Measurements from ENCODE around the gene SEC22A. TPM values are rescaled to one million over a fixed set of nuclear protein-coding genes. Genes with fewer than 3 reads are reported as not detected.

SEC22A gene
- total RNA-seq, 1 experiment from 2014 or later: 42.3 TPM

GRCh38 chr3:123244128-123244527, 42.4 kb downstream of the SEC22A start:
- in situ Hi-C loops (cut with HindIII; ENCODE audit: low pct_unique_long_range_greater_than_20kb, low sequenced_read_pairs): no loop called here
- DNase-seq (ENCODE audit: low read depth, low spot score): no peak

- DNase-seq (ENCODE audit: low read depth, low spot score): no peak
- in situ Hi-C loops (cut with HindIII; ENCODE audit: low pct_unique_long_range_greater_than_20kb, low sequenced_read_pairs): no loop called here
Measured at GRCh38 chr3:123246866-123247265, 45.1 kb downstream of the SEC22A start.

- in situ Hi-C loops (cut with HindIII; ENCODE audit: low pct_unique_long_range_greater_than_20kb, low sequenced_read_pairs): no loop called here
- DNase-seq (ENCODE audit: low read depth, low spot score): no peak
Measured at GRCh38 chr3:123256256-123256655, 54.5 kb downstream of the SEC22A start.

GRCh38 chr3:123258359-123258758, 56.6 kb downstream of the SEC22A start:
- DNase-seq (ENCODE audit: low read depth, low spot score): no peak
- in situ Hi-C loops (cut with HindIII; ENCODE audit: low pct_unique_long_range_greater_than_20kb, low sequenced_read_pairs): no loop called here

- in situ Hi-C loops (cut with HindIII; ENCODE audit: low pct_unique_long_range_greater_than_20kb, low sequenced_read_pairs): no loop called here
- DNase-seq (ENCODE audit: low read depth, low spot score): peak; percentile 80
Measured at GRCh38 chr3:123258811-123259420, 57.2 kb downstream of the SEC22A start.

GRCh38 chr3:123261666-123262065, 59.9 kb downstream of the SEC22A start:
- in situ Hi-C loops (cut with HindIII; ENCODE audit: low pct_unique_long_range_greater_than_20kb, low sequenced_read_pairs): no loop called here
- DNase-seq (ENCODE audit: low read depth, low spot score): no peak

- in situ Hi-C loops (cut with HindIII; ENCODE audit: low pct_unique_long_range_greater_than_20kb, low sequenced_read_pairs): no loop called here
- no peak for DNase-seq (ENCODE audit: low read depth, low spot score)
Measured at GRCh38 chr3:123262226-123262625, 60.5 kb downstream of the SEC22A start.

GRCh38 chr3:123262868-123263267, 61.1 kb downstream of the SEC22A start:
- in situ Hi-C loops (cut with HindIII; ENCODE audit: low pct_unique_long_range_greater_than_20kb, low sequenced_read_pairs): no loop called here
- no peak for DNase-seq (ENCODE audit: low read depth, low spot score)

GRCh38 chr3:123263941-123264340, 62.2 kb downstream of the SEC22A start:
- DNase-seq (ENCODE audit: low read depth, low spot score): no peak
- in situ Hi-C loops (cut with HindIII; ENCODE audit: low pct_unique_long_range_greater_than_20kb, low sequenced_read_pairs): no loop called here

- in situ Hi-C loops (cut with HindIII; ENCODE audit: low pct_unique_long_range_greater_than_20kb, low sequenced_read_pairs): no loop called here
- peak; percentile 61 for DNase-seq (ENCODE audit: low read depth, low spot score)
Measured at GRCh38 chr3:123267821-123268220, 66.1 kb downstream of the SEC22A start.

- no peak for DNase-seq (ENCODE audit: low read depth, low spot score)
- in situ Hi-C loops (cut with HindIII; ENCODE audit: low pct_unique_long_range_greater_than_20kb, low sequenced_read_pairs): no loop called here
Measured at GRCh38 chr3:123270818-123271217, 69.1 kb downstream of the SEC22A start.

GRCh38 chr3:123271466-123272159, 69.9 kb downstream of the SEC22A start:
- DNase-seq (ENCODE audit: low read depth, low spot score): peak; percentile 14
- in situ Hi-C loops (cut with HindIII; ENCODE audit: low pct_unique_long_range_greater_than_20kb, low sequenced_read_pairs): no loop called here

- in situ Hi-C loops (cut with HindIII; ENCODE audit: low pct_unique_long_range_greater_than_20kb, low sequenced_read_pairs): no loop called here
- DNase-seq (ENCODE audit: low read depth, low spot score): peak; percentile 85
Measured at GRCh38 chr3:123272547-123272946, 70.8 kb downstream of the SEC22A start.

GRCh38 chr3:123275691-123276090, 73.9 kb downstream of the SEC22A start:
- in situ Hi-C loops (cut with HindIII; ENCODE audit: low pct_unique_long_range_greater_than_20kb, low sequenced_read_pairs): no loop called here
- no peak for DNase-seq (ENCODE audit: low read depth, low spot score)

GRCh38 chr3:123276346-123277006, 74.7 kb downstream of the SEC22A start:
- in situ Hi-C loops (cut with HindIII; ENCODE audit: low pct_unique_long_range_greater_than_20kb, low sequenced_read_pairs): no loop called here
- no peak for DNase-seq (ENCODE audit: low read depth, low spot score)

- DNase-seq (ENCODE audit: low read depth, low spot score): no peak
- in situ Hi-C loops (cut with HindIII; ENCODE audit: low pct_unique_long_range_greater_than_20kb, low sequenced_read_pairs): no loop called here
Measured at GRCh38 chr3:123277106-123277505, 75.4 kb downstream of the SEC22A start.

- no peak for DNase-seq (ENCODE audit: low read depth, low spot score)
- in situ Hi-C loops (cut with HindIII; ENCODE audit: low pct_unique_long_range_greater_than_20kb, low sequenced_read_pairs): no loop called here
Measured at GRCh38 chr3:123278446-123278845, 76.7 kb downstream of the SEC22A start.

GRCh38 chr3:123279121-123279520, 77.4 kb downstream of the SEC22A start:
- in situ Hi-C loops (cut with HindIII; ENCODE audit: low pct_unique_long_range_greater_than_20kb, low sequenced_read_pairs): no loop called here
- DNase-seq (ENCODE audit: low read depth, low spot score): no peak

GRCh38 chr3:123281406-123281805, 79.7 kb downstream of the SEC22A start:
- no peak for DNase-seq (ENCODE audit: low read depth, low spot score)
- in situ Hi-C loops (cut with HindIII; ENCODE audit: low pct_unique_long_range_greater_than_20kb, low sequenced_read_pairs): no loop called here

All from SK-MEL-5 (cell line).